ENCODE measurements around the gene RSU1.

- no peak for TF ChIP-seq CTCF (IDR thresholded peaks at IDR 0.05)
- TF ChIP-seq JUN (IDR thresholded peaks at IDR 0.05) = no peak
- TF ChIP-seq MAX (IDR thresholded peaks at IDR 0.05) = no peak
- no peak for TF ChIP-seq CHD2 (IDR thresholded peaks at IDR 0.05; ENCODE audit: low read length, partially characterized antibody)
These were observed 84.8 kb downstream of the RSU1 start for GRCh38 chr10:16732376-16732775.

Data from A549 (cell line).